Right renal cortex interstitium (tissue), 3 donors: ENCODE results near the gene JMJD6. TPM values are rescaled to one million over a fixed set of nuclear protein-coding genes. Genes with fewer than 3 reads are reported as not detected.
A peak's percentile ranks its signal among the peaks of the same experiment; 100 is the strongest.
"Not testable (repeated sequence)": the region's sequence is repeated elsewhere in the genome, so short reads cannot be mapped to it uniquely, and the experiment has no call there.

Experiments
- DNase-seq, 3 donors: peaks; one replicate each; pipeline ENCODE4 v3.0.0-alpha.2; 2013; ENCODE audit warnings: low read depth in 3 of 3, low spot score in 2 of 3
- polyA plus RNA-seq, 3 donors: library from polyadenylated mRNA; unstranded; fragments of 120-200 nt; gene quantifications; one replicate each; pipeline ENCODE4 v1.2.1, GENCODE V29; 2013; ENCODE audit not compliant: insufficient read length in 3 of 3

The JMJD6 gene
- polyA plus RNA-seq, 3 donors: 21.1 to 25.8 (median 21.9) TPM

- DNase-seq: peak in 2 of 3 donors; percentile 97
Measured at GRCh38 chr17:76737082-76737675, 10.8 kb upstream of the JMJD6 start, which contains the start of gene SRSF2. Gene SRSF2, minus strand, starts transcription at chr17:76737331. Its CDS starts 171 bp downstream, at chr17:76737160.

GRCh38 chr17:76736349-76737081 lies 10.1 kb upstream of the JMJD6 start:
- no peak for DNase-seq

GRCh38 chr17:76735586-76736348 lies 9.4 kb upstream of the JMJD6 start:
- no peak for DNase-seq

- DNase-seq: no peak
Measured at GRCh38 chr17:76735006-76735405, 8.6 kb upstream of the JMJD6 start.

DNA sequence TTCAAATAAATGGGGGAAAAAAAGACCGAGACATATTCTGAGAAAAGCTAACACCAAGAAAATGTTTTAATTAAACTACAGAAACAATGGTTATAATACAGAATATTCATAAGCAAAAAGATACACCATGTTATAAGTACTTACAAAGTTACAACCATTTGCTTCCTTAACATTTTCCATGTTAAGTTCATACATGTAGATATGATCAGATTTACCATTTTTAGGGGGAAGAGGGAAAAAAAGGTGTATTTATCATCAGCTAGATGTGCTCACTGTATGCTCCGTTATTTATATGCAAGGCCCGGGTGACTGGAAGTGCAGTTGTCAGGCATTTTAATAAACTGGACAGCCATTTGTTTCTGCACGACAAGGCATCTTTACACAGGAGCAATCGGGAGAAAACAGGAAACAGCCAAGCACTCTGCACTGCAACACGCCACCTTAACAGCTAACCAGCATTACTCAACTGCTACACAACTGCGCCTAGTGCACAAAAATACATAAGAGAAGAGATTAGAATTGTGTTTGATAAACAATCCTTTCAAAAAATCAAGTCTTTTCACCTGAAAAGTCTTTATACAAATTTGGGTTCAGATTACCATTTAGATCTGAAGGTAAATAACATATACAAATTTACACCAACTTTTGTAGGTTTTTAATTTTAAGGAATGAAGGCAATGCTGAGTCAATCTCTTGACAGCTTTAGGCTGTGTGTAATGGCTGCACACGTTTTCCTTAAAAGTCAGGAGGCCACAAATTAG lies 7.9 kb upstream of the JMJD6 start:
- no peak for DNase-seq

GRCh38 chr17:76733618-76733957 lies 7.2 kb upstream of the JMJD6 start:
- no peak for DNase-seq

DNA sequence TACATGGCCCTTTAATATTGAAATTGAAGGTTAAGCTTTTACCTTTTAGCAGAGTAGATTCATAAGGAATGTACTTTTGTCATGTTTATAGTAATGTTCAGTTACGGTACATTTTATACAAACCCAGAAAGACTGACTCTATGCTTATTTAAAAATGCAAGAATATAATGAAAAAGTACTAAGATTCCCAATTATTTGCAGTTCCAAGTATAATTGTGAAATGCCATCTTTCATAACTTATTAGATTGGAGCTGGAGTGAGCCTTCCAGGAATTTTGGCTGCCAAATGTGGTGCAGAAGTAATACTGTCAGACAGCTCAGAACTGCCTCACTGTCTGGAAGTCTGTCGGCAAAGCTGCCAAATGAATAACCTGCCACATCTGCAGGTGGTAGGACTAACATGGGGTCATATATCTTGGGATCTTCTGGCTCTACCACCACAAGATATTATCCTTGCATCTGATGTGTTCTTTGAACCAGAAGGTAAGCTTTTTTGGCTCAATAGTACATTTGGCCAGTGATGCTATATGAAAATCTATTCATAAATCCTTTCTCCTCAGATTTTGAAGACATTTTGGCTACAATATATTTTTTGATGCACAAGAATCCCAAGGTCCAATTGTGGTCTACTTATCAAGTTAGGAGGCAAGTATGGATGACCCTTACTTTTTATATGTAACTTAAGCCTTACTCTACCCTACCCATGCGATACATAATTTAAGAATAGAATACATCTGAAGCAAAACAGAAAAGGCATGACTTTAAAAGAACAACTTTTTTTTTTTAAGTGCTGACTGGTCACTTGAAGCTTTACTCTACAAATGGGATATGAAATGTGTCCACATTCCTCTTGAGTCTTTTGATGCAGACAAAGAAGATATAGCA lies 6.6 kb upstream of the JMJD6 start:
- DNase-seq: no peak

DNA sequence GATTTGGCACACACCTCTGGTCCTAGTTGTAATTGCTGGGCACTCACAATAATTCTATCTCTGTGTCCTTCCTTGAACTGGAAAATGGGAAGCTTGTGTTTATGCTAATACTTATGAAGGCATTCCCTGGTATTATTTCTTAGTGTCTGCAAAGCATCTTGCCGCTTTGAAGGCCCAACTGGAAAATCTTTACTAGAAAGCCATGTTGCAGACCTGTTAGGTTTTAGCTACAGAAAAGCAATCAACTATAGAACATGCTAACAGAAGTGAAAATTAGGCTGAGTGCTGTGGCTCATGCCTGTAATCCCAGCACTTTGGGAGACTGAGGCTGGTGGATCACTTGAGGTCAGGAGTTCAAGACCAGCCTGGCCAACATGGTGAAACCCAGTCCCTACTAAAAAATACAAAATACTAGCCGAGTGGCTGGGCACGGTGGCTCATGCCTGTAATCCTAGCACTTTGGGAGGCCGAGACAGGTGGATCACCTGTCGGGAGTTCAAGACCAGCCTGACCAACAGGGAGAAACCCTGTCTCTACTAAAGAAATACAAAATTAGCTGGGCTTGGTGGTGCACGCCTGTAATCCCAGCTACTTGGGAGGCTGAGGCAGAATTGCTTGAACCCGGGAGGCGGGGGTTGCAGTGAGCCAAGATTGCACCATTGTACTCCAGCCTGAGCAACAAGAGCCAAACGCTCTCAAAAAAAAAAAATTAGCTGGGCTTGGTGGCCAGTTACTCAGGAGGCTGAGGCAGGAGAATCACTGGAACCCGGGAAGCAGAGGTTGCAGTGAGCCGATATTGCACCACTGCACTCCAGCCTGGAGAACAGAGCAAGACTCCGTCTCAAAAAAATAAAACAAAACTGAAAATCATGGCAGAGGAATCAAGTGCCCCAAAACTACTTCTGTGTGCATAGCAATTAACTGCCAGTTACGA lies 5.7 kb upstream of the JMJD6 start:
- not testable (repeated sequence) for DNase-seq

- no peak for DNase-seq
Measured at GRCh38 chr17:76727745-76728456, 1.5 kb upstream of the JMJD6 start.

DNA sequence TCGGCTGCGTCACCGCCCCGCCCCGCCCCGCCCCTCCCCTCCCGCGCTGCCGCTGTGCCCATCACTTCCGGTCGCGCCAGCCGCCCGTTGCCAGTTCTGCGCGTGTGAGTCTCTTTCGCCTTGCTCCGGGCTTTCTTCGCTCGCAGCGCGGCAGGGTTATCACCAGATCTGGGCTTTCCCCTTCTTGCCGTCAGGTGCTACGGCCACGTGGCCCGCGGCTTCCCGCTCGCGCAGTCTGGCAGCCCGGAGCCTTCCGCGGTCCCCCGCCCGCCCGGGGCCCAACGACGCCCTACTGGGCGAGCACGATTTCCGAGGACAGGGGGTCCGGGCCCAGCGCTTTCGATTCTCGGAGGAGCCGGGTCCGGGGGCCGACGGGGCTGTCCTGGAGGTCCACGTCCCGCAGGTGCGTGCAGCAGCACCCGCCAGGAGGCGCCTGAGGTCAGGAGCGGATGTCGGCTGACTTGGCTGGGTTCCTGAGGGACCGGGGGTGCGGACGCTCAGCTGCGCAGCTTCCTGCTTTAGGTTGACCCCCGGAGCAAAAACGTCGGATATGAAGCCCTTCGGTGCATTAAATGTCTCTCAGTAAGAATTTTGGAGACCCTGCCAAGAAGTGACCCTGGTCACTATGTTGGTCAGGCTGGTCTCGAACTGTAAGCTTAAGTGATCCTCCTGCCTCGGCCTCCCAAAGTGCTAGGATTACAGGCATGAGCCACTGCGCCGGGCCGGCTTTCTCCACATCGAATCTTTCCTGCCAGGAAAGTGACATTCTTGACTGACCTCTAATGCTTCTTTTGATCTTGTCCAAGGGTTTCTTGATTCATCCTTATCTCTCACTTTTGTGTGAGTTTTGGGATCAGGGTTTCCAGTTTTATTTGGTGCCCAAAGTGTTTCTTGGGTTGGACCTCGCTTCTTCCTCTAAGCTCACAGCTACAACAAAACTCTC lies 641 bp upstream of the JMJD6 start, which contains the start of gene METTL23:
Gene METTL23 (plus strand): TSS at position 64 of the 943 bp plus-strand sequence. CDS start 2,872 bp downstream, outside the sequence.
- no peak for DNase-seq

GRCh38 chr17:76725580-76726230 lies 701 bp downstream of the JMJD6 start:
- DNase-seq: no peak

DNA sequence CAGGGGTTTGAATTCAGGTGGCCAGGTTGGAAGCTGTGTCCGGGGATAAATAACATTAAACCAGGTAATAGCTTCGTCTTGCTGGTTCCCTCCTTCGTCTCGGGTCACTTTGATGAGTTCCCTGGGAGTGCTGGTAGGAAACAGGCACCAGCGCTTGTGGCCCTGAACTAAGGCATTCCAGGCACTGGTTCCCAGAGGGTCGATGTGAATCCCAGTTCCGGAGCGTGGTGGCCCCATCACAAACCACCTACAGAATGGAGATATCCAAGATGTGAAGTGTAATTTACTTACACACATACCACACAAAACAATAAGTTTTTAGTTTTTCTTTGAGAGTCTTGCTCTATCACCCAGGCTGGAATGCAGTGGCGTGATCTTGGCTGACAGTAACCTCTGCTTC lies 2.6 kb downstream of the JMJD6 start:
- DNase-seq: no peak

DNA sequence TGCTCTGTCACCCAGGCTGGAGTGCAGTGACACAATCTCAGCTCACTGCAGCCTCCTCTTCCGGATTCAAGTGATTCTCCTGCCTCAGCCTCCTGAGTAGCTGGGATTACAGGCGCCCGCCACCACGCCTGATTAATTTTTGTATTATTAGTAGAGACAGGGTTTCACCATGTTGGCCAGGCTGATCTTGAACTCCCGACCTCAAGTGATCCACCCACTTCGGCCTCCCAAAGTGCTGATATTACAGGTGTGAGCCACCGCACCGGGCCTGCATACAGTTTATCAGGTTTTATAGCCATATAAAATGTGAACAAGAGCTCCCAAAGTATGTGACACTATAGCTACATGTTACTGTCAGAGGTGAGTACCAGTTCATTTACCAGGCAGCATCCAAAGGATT lies 3.4 kb downstream of the JMJD6 start:
- not testable (repeated sequence) for DNase-seq

DNA sequence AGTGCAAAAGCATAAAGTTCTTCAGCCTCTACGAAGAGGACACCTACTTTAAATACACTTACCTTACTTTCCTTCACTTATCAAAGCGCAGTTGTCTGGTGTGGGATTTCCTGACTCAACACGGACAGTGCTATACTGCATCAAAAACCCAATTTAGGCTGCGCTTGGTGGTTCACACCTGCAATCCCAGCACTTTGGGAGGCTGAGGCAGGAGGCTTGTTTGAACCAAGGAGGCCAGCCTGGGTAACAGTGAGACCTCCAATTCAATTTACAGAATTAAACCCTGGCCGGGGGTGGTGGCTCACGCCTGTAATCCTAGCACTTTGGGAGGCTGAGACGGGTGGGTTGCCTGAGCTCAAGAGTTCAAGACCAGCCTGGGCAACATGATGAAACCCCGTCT lies 4.1 kb downstream of the JMJD6 start:
- no peak for DNase-seq

DNA sequence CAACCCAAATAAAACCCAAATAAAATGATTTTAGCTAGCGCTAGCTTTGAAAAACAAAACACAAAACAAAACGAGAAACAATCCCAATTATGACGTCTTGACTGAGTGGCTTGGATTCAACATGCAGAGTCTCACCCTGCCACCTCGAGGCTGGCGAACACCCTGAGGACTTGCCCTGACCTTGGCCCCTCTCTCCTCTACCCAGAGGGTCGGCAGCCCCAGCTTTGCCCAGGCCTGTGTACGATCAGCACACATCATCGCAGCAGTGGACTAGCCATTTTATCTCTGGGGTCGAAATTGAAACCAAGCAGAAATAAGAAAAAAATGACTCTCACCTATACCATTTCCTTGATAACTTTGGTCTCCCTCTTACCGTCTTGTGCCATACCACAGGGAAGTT lies 4.9 kb downstream of the JMJD6 start:
- DNase-seq: no peak

- DNase-seq: no peak
Measured at GRCh38 chr17:76720941-76721340, 5.5 kb downstream of the JMJD6 start.

GRCh38 chr17:76720211-76720610 lies 6.2 kb downstream of the JMJD6 start:
- DNase-seq: no peak
